ENCODE data around the gene MAFB.

DNA sequence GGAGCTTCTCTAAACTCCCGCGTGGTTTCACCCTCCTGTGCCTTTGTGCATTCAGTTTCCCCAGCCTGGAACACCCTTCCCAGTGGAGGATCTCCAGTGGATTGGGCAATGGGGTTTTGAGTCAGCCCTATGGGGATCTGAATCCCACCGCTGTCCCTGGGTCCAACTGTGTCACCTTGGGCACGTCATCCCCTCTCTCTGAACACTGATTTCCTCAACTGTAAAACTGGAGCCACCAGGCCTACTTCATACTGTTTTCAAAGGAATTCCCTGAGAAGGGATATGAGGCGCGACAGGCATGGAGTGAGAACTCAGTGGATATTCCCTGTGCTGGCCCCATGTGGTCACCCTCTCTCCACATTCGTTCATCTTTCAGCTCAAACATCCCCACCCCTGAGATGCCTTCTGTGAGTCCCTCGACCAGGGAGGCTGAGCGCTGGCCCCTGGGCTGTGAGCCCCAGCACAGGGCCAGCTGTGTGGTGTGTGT, 25.7 kb downstream of the MAFB start:
- TF ChIP-seq, protein P1, sequence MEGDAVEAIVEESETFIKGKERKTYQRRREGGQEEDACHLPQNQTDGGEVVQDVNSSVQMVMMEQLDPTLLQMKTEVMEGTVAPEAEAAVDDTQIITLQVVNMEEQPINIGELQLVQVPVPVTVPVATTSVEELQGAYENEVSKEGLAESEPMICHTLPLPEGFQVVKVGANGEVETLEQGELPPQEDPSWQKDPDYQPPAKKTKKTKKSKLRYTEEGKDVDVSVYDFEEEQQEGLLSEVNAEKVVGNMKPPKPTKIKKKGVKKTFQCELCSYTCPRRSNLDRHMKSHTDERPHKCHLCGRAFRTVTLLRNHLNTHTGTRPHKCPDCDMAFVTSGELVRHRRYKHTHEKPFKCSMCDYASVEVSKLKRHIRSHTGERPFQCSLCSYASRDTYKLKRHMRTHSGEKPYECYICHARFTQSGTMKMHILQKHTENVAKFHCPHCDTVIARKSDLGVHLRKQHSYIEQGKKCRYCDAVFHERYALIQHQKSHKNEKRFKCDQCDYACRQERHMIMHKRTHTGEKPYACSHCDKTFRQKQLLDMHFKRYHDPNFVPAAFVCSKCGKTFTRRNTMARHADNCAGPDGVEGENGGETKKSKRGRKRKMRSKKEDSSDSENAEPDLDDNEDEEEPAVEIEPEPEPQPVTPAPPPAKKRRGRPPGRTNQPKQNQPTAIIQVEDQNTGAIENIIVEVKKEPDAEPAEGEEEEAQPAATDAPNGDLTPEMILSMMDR (IDR thresholded peaks at IDR 0.05) = no peak
- no peak for TF ChIP-seq POLR2A (IDR thresholded peaks at IDR 0.05)
